GM21381 (cell line): ENCODE measurements around the gene OR4M2.
"Not testable (repeated sequence)": the region's sequence is repeated elsewhere in the genome, so short reads cannot be mapped to it uniquely, and the experiment has no call there.

Experiments
- ATAC-seq: cut with Tn5 transposase; IDR thresholded peaks from one replicate; pipeline ENCODE4 v1.9.1; 2021; ENCODE audit warnings: mild to moderate bottlenecking, moderate library complexity; ENCODE audit not compliant: unreplicated experiment

OR4M2 gene, protein sequence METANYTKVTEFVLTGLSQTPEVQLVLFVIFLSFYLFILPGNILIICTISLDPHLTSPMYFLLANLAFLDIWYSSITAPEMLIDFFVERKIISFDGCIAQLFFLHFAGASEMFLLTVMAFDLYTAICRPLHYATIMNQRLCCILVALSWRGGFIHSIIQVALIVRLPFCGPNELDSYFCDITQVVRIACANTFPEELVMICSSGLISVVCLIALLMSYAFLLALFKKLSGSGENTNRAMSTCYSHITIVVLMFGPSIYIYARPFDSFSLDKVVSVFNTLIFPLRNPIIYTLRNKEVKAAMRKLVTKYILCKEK

DNA sequence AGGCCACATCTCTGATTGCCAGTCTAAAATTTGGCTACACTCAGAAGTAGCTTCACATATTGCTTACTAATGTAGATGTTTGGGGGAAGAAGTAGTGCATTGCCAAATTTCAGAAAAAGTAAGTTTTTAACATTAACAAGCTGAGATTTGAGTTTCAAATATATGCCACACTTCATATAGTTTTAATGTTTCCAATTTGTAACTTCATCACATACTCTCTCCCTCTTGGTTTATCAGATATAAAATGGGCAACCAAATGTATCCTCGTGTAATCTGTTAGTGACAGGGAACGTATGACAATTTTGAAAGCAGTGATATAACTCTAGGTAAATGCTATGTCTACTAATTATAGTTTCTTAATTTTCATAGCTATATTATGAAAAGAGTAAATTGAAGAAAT is at the start of gene OR4M2:
TSS of gene OR4M2 (plus strand) at position 301 of the 400 bp plus-strand sequence. CDS start at position 399, 98 bp downstream.
- not testable (repeated sequence) for ATAC-seq

DNA sequence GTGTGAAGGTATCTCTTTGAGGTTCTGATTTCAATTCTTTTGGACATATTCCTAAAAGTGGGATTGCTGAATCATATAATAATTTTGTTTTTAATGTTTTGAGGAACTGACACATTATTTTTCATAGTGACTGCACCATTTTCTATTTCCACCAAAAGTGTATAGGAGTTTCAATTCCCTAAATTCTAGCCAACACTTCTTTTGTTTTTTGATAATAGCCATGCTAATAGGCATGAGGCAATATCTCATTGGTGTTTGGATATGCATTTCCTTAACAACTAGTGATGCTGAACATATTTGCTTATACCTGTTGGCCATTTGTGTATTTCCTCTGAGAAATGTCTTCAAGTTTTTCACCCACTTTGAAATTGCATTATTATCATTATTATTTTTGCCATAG is 11.1 kb upstream of the OR4M2 start:
- ATAC-seq: not testable (repeated sequence)

DNA sequence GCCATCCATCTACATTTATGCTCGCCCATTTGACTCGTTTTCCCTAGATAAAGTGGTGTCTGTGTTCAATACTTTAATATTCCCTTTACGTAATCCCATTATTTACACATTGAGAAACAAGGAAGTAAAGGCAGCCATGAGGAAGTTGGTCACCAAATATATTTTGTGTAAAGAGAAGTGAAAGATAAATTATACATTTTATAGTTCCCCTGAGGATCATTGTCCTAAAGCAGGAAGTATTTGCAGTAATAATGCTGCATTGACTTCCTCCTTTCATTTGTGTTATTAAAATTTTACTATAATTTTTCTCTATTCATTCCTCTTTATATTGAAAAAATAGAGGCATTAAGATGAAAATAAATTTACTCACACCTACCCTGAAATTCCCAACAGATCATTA is 1.1 kb downstream of the OR4M2 start:
- not testable (repeated sequence) for ATAC-seq

GRCh38 chr15:22098616-22099253 is 18.4 kb downstream of the OR4M2 start:
- ATAC-seq: not testable (repeated sequence)

DNA sequence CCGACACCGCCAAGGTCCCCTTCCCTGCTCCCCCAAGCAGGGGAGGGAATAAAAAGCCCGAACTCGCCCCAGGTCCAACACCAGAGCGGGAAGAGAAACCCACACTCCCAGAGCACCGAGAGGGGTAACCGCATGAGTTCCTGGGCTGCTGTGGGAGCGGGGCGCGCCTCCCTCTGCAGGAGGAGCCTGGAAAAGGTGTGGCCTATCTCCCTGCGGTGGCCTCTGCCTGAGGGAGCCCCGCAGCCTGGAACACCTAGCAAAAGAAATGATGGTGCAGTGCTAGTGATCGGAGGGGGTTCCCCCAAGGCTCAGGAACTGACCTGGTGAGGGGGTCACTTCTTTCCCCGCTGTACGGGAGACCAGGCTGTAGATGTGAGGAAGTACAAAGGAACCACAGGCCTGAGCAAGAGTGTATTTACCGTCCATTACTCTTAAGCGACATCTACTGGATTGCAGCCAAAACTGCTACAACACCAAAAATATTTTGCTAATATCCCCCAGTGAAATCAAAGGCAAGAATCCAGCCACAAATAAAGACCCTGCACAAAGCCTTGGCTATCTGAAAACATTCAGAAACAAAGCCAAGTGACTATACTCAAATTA is 19.1 kb downstream of the OR4M2 start:
- not testable (repeated sequence) for ATAC-seq

- not testable (repeated sequence) for ATAC-seq
These were observed 41.7 kb downstream of the OR4M2 start for GRCh38 chr15:22122033-22122432.
